Measurements from ENCODE around the gene GALNT14. TPM values are rescaled to one million over a fixed set of nuclear protein-coding genes. Genes with fewer than 3 reads are reported as not detected.

Gene GALNT14
- total RNA-seq, 2 experiments from 2014 or later: 1.1 to 1.2 TPM

DNA sequence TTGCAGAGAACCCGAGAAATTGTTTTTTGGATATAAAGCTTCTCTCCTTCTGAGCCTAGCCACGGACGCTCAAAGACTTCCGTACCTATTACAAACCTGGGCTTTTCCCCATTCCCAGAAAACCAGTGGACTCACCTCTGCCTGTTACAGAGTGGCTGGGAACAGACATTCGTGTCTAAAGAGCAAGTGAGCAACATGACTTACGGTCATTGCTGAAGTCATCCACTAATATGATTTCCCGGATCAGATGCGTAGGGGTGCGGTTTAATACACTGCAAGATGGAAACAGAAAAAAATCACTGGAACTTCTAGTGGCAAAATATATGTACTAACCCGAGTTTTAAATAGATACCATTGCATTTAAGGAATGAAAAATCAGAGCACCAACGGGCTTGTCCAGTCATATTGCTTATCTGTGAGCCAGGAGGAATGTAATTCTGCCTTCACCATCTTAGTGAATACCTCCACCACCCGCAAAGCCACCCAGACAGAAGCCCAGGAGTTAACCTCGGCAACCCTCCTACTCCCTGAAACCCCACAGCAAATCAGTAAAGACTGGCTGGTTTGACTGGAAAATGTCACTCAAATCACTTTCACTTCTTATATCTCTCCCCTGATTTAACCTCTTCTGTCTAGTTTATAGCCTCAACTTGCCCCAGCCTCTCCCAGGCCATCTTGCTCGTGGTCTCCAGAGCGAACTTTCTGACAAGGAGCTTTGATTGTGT lies 179.9 kb downstream of the GALNT14 start:
- ChIA-PET CTCF (no interaction called here), POLR2A (no interaction called here)

DNA sequence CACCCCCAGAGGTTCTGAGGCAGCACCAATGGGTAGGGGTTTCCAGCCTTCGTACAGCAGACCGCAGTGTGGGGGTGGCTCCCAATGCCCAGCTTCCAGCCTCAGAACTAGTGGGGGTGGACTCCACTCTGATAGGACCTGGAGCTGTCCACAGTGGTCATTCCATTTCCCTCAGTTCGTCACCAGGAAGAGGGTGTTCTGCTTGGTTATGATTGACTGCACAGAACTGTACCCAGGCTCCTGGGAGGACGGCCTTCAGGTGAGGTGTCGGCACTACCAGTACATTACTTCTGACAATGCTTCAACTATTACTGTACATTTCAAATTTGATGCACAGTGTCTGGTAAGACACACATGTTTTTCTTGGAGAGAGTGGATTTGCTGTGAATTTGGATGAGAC lies 180.6 kb downstream of the GALNT14 start:
- POLR2A ChIA-PET: no interaction called here

DNA sequence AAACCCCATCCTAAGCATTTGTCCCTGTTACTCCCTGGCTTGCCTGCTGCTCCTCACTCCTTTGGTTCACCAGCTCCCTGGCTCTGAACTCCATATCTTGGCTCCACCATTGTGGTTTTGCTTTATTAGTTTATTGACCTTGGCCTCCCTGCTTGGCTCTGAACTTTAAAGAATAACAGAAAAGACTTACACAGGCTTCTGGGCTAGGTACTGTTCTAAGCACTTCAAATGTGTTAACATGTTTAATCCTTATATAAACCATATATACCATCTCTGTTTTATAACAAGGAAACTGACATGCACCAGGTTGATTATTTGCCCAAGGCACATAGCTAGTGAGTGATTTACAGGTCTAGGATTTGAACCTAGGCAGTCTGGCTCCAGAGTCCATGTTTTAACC lies 181.2 kb downstream of the GALNT14 start:
- ChIA-PET POLR2A (no interaction called here), CTCF (no interaction called here)

More for the DNA sequence above, 180.6 kb downstream of the GALNT14 start:
- CTCF ChIA-PET: no interaction called here

DNA sequence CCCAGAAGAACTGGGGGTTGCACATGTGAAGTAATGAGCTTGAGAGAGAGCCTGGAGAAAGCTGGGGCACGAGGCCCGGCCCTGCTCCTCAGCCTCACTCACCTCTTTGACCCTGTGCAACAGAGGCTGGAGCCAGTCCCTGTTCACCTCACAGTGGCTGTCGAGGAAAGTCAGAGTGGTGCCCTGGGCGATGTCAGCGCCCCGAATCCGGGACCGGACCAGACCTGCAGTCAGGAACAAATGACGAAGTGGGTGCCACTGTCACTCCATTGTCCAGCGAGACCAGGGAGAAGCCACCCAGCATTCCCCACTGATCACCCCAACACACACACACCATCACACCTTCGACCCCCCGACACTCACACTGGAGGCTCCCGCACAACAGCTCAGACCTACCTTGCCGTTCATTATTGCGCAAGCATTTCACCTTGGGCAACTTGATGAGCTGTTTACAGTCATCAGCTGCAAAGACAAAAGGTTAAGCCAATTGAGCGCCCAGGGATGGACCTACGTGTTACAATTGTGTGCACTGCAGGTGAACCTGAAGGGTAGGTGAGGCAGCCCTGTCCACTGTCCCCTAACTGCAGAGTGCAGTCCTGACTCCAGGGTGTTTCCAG lies 182.6 kb downstream of the GALNT14 start:
- POLR2A ChIA-PET: no interaction called here

DNA sequence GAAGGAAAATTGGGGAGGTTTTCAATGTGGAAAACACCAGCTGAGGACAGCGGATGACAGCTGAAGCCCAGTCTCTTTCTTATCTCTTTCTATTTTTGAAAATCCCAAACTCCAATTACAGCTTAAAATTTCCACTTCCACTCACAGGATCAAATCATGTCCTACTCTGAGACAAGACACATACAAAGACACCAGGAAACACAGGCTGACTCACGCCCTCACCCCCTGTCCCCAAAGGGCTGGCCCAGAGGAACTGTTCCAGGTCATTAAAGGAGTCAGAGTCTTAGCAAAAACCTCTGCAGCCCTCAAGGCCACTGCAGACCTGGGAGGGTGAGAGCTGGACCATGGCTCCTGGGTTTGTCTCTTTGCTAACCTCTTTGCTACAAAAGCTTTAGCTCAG lies 187.9 kb downstream of the GALNT14 start:
- ChIA-PET CTCF (no interaction called here), POLR2A (no interaction called here)

More for the DNA sequence above, 182.6 kb downstream of the GALNT14 start:
- CTCF ChIA-PET: no interaction called here

DNA sequence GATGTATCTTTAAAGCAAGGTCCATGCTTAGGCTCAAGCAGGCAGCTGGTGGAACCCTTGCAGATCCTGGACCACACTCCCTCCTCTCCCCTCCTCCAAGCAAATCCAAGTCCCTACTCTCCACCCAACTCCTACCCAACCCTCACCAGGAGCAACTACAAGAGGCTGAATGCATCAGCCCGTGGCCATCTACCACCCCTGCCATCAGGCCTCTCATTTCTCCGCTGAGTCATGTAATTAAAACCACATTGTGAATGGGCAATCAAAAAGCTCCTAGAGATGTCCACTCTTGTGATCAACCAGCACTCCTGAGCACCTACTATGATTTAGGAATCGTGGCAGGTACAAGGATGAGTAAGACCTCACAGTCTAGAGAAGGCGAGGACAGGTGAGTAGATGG lies 188.8 kb downstream of the GALNT14 start:
- ChIA-PET POLR2A (no interaction called here), CTCF (no interaction called here)

DNA sequence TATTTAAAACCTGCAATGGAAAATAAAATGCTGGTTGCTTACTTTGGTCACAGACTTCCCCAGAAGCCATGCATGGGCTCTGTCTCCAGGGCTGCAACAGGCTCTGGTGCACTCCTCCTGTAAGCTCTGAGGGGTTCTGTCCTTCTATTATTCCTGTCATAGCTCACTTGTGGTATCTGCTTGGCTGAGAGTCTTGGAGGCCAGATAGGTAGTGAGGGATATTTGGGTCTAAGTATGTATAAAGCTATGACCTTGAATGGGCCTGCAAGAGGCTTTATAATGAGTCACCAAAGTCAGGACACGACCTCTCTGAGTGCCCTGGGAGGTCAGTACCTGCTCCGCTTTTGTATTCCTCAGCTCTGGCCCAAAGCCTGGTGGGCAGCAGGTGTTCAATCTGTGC lies 189.4 kb downstream of the GALNT14 start:
- CTCF ChIA-PET: no interaction called here
- POLR2A ChIA-PET: no interaction called here

DNA sequence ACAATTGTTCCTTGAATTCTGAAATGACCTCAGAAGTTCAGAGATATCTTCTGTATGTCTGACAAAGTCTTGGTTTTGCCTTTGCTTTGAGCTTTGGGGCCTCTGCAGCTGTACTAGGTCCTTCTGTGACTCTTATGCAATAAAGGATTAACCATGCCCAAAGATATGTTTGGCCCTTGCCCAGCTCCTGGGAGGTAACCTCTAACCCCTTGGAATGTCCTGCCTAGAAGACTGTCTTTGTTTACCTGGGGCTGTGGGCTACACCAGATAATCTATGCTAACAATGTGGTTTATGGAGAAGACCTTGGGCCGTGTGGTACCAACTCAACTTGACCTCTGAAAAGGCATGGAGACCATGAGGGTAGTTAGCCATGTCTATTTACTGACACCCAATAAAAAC lies 190.1 kb downstream of the GALNT14 start:
- CTCF ChIA-PET: no interaction called here
- POLR2A ChIA-PET: no interaction called here

DNA sequence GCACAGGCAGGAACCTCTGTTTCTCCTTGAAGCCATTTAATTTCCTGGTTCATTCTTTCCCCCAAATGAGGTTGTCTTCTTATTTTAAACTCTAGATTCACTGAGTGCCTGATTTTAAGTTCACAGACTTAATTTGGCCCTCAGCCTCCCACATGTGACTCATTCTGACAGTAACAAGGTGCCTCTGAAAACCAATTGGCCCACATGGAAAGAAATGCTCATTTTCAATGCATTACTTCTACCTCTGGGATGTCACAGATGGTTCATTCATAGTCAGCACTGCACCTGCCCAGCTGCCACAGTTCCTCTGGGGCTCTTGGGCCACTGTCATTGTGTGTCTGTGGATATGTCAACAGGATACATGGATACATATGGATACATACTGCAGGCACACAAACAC lies 190.6 kb downstream of the GALNT14 start:
- ChIA-PET POLR2A (no interaction called here), CTCF (no interaction called here)

DNA sequence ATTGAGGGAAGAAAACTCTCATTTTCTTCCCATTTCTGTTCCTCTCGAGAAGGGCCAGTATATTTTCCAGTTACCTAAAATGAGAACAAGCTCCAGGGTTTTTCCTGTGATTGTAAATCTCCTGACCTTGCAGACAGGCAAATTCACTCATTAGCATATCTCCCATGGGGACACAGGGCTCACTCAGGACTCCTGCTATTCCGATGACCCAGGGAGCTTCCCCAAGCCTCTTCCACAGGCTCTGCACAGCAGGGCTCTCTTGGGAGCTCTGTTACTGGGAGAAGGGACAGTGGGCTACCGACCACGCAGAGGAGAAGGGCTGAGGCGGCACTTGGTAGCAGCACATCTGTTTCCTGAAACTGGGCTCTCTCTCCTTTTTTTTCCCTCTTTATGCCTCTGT lies 195.8 kb downstream of the GALNT14 start:
- CTCF ChIA-PET: no interaction called here
- POLR2A ChIA-PET: no interaction called here

DNA sequence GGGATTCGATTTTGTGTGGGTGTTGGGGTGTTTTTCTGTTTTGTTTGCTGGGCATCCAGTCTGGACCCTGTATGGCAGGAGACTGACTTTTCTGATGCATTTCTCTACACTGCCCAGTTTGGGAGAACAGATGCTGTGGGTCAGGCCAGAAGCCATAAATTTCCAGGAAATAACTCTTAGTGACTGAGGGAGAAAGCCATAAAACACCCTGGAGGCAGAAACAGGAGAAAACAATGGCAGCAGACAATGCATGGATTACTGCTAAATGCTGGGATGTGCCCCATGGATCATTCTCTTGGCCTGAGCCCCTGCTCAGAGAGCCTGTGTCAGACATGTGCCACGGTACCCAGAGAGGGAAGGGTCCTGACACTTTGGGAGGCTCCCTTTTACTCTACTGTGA lies 197.4 kb downstream of the GALNT14 start:
- POLR2A ChIA-PET: no interaction called here
- CTCF ChIA-PET: no interaction called here

DNA sequence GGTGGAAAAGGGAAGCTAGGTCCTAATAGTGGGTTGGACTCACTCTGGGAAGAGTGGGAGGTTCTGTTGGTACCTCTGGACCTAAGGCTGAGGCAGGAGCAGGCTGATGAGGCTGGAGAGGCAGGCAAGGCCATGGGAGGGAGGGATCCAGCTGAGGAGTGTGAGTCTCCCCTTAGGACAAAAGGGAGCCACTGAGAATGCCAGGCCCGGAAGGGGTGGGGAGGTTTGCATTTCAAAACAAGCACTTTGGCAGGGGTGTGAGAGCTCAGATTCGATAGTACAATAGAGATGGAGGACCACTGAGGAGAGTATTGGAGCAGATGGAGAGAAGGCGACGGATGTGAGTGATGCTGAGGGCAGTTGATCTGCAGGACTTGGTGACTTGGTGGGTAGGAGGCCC lies 198.9 kb downstream of the GALNT14 start:
- CTCF ChIA-PET: no interaction called here
- POLR2A ChIA-PET: no interaction called here

DNA sequence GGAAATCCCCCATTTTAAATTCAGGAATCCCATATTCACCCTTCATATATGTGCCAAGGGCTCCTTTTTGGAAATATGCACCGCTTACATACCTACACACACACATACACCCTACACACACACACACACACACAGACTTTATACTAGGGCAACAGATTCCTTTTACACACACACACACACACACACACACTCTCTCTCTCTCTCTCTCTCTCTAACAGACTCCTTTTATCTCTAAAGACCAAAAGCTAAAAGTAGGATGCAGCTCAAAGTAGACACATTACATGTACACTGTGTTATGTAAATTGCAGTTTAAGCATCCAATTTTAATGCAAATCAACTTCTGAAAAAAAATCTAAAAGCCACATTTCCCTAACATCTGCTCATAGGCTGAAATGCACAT lies 200.0 kb downstream of the GALNT14 start:
- ChIA-PET CTCF (no interaction called here), POLR2A (no interaction called here)

DNA sequence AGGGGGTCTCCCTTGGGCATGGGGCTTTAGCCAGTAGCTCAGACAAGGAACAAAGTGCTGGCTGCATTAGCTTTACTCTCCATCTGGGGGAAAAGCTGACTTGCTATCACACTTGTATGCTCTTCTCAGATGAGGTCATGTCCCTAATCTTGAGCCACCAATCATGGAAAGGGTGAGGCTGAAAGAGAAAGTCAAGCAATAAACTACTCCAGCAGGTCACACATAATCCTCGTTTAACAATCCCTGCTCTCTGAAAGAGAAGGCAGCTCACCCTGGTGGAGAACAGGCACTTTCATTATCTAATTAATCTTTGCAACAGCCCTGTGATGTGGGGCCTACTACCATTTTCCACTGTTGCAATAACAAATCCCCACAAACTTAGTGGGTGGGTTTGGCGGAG lies 201.3 kb downstream of the GALNT14 start:
- POLR2A ChIA-PET: no interaction called here
- CTCF ChIA-PET: no interaction called here

DNA sequence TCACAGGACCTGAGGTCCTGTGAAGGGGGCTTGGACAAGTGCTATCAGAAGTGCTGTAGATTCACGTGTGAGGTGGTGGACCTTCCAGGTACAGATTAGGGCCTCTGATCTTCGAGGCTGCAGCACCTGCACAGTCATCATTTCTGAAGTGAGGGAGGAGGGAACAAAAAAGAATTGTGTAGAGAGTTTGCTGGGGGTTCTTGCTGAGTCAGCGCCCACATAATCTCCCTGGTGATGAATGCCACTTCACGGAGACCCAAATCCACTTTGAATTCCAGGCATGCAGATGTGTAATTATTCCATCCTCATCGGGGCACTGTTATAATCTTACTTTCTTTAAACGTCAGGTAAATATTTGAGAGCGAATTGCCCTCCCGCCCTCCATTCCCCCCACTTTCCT lies 202.4 kb downstream of the GALNT14 start:
- CTCF ChIA-PET: no interaction called here
- POLR2A ChIA-PET: no interaction called here

DNA sequence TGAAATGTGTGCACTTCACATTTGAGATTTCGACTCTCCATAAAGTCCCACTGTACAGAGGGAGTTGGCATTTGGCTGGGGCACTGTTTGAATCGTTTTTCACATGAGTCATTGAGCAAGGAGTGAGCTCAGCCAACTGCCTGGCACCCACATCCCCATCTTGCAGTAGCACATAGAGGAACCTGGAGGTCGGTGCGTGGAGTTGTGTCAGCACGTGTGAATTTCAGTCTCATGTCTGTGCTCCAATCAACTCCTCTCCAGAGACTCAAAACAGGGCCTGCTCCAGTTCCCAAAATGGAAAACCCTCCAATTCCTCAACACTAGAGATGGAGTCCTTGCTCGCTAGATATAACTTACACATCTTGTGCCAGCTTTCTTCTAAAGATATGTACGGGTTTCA lies 204.2 kb downstream of the GALNT14 start:
- ChIA-PET CTCF (no interaction called here), POLR2A (no interaction called here)

DNA sequence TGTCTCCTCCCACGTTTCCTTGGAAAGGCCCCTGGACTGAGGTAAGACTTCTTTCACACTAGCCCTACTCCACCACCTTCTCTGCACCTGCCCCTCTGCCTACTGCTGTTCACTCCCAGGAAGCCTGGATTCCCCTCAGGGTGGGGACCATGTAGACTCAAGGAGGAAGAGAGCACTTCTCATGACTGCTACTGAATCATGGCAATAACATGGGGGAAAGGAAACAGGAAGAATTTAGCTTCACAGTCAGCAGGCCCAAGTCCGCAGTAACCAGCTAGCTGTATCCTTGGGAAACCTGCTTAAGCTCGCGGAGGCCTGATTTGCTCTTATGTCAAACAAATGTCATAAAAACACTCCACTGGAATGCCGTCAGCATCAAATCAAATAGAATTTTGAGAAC lies 204.7 kb downstream of the GALNT14 start:
- ChIA-PET CTCF (no interaction called here), POLR2A (no interaction called here)

DNA sequence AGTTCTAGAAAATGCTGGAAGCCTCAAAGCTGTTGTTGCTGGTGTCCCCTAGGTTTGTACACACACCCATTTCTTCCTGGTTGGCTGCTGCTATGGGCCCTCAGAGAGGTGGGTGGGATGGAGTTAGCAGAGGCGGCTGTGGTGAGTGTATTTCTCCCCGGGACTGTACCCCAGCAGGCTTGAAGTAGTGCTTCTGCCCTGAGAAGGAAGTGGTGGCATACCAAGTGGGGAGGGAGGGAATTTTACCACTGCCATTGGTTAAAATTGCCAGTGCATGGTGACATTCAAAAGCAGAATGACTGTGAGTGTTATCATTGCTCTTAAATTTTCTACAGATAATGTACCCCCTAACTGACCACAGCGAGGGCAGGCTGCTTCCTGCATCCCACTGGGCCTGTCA lies 205.4 kb downstream of the GALNT14 start:
- ChIA-PET CTCF (no interaction called here), POLR2A (no interaction called here)

DNA sequence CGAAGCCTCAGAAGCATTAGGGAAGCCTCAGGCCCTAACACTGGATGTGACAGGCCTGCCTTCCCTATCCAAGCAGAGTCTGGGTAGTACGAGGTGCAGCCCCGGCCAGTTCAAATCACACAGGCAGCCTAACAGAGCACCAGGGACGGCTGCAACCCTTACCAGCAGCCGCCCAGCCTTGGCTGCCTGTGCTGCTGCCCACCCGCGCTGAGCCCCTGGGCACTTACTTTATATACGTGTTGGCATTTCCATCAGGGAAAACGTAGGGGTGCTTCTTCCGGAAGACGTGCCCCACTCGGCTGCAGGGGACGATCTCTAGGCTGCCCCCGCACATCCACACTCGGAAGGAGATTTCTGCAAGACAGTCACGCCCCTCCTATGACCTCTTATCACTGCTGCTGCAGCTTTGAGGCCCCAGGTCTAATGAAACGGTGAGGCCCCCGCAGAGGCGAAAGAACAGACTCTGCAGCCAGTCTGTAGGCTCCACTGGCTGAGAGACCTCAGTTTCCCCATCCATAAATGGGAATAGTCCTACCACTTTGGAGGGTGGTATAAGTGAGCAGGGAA lies 206.3 kb downstream of the GALNT14 start:
- POLR2A ChIA-PET: no interaction called here
- CTCF ChIA-PET: no interaction called here

DNA sequence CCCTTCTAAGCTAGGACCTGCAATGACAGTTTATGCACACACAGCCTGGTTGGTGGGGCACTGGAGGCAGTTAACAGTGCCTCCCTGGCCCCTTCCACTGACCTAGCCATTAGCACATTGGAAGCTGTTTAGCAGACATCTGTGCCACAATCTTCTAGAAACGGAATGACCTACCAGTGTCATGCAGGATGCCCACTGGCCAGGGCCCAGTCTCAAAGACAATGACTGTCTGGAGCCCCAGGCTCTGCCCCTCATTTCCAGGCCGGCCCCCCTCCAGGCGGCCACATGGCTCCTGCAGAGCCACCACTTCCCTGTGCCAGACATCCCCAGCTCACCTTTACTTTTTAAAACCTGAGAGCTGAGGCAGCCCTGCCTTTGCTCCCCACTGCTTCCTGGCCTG lies 207.5 kb downstream of the GALNT14 start:
- ChIA-PET CTCF (no interaction called here), POLR2A (no interaction called here)

DNA sequence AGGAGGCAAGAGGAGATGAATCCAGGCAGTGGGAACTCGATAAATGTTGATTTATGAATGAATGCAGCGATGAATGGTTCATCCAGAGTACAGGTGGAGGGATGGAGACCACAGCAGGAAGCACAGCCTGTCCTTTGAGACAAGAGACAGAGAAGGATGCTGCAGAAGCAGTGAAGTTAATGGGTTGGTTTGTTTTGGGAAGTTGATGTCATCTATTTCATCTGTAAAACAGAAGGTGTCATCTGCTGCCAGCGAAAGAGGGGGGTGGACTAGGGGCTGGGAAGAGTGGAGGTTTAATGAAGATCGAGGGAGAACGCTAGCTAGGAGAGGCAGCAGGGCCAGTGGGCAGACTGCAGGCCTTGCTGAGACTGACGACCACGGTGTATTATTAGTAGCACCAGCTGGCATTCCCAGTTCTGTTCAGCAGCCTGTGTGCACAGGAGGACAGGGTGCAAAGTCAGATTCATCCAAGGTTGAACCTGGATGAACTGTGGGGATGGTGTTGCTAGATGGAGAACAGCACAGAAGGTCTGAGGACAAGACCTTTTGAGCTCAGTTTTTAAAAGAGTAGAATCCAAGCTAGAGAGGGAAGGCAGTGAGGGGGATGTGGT lies 210.7 kb downstream of the GALNT14 start:
- ChIA-PET CTCF (no interaction called here), POLR2A (no interaction called here)

DNA sequence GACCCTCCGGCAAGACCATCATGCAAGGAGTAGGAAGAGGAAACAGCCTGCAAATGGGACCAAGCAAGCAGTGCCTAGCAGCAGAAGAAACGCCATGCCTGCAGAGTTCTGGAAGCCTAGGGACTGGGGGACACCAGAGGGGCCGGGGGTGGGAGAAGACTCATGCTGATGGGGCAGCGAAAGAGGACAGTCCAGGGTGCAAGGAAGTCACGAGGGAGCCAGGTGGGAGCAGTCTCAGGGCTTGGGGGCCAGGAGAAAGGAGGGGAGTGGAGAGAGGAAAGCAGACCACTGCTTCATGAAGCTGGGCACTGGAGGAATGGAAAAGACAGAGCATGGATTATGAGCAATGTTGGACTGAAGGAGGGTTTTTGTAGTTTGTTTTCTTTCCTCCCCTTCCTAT lies 211.6 kb downstream of the GALNT14 start:
- ChIA-PET POLR2A (no interaction called here), CTCF (no interaction called here)

Data from activated CD8-positive, alpha-beta memory T cell treated with anti-CD3 and anti-CD28 coated beads for 36 hours (primary cell).